ENCODE results near the gene VEGFD. TPM values are rescaled to one million over a fixed set of nuclear protein-coding genes. Genes with fewer than 3 reads are reported as not detected.

VEGFD gene, protein sequence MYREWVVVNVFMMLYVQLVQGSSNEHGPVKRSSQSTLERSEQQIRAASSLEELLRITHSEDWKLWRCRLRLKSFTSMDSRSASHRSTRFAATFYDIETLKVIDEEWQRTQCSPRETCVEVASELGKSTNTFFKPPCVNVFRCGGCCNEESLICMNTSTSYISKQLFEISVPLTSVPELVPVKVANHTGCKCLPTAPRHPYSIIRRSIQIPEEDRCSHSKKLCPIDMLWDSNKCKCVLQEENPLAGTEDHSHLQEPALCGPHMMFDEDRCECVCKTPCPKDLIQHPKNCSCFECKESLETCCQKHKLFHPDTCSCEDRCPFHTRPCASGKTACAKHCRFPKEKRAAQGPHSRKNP
- total RNA-seq (2022), result not detected in 2 replicates
- percentile 37 among the genes with signal in this experiment for Bru-seq, nascent RNA
- BruChase-seq, experiment 1, labeled RNA remaining after a 6-hour chase, result percentile 29 among the genes with signal in this experiment
- percentile 39 among the genes with signal in this experiment for BruChase-seq, experiment 2, labeled RNA remaining after a 2-hour chase
- long read RNA-seq, result 0 reads

DNA sequence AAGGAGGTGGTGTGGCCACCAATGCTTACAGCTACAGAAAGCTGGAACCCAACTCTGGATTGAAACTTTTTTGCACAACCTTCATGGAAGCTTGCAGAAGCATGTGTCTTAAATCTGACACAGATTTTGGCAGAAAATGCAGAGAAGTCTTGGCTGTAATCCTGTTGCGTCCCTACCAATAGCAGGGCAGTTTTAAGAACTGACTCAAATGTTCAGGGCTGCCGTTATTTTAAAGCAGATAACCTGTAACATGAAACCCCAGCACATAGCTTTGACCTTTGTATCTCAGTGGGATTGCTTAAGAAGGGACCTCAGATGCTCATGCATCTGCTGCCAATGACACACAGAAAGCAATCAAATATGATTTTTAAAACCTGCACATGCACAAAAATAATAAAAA lies at the start of gene VEGFD:
Gene VEGFD, minus strand, starts transcription at position 110 of the 400 bp plus-strand sequence. CDS start 467 bp downstream, outside the sequence.
- Mint-ChIP-seq H3K27ac (ENCODE audit: low read depth, unreplicated experiment) (no peak within 1 kb of the TSS), H3K4me3 (ENCODE audit: unreplicated experiment) (no peak within 1 kb of the TSS), H3K4me1 (ENCODE audit: insufficient read depth, unreplicated experiment) (no peaks in the 10 kb centered on the region), H3K36me3 (ENCODE audit: insufficient read depth, unreplicated experiment) (no peaks in the 10 kb centered on the region), H3K9me3 (ENCODE audit: unreplicated experiment) (no peaks in the 10 kb centered on the region), H3K27me3 (ENCODE audit: insufficient read depth, unreplicated experiment) (peaks cover 39% of the 10 kb centered on the region)
- ChIA-PET POLR2A (no interaction called here), CTCF (interaction anchor here (0.8 to 1.5 kb wide), 3 partner anchors 82 to 85 kb away, joined by 3 to 6 read pairs (median 3); no protein-coding TSS in a partner anchor)
- peak; percentile 70 for DNase-seq (ENCODE audit: unreplicated experiment)
- intact Hi-C loops (cut with micrococcal nuclease), result no loop called here
- TF ChIP-seq CTCF (IDR thresholded peaks at IDR 0.05; ENCODE audit: unreplicated experiment), result no peak
- BruUV-seq (replicated peaks), result no TSS peak

DNA sequence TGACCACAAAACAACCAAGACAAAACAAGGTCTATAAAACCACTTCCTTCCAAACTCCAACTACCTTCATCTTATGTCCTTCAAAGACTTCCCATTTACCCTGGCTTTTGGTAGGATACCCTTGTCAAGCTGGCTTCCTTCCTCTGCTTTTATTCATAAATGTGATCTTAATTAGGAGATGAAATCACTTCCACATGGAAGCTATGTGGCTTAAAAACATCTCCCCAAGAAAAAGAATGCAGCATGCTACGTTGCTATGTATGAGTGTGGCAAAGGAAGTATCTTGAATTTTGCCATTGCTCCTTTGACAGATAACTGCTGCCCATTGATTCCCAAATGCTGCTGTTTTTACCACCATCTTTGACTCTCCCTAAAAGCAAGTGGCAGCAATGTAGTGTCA lies 46.4 kb upstream of the VEGFD start:
- H3K27me3 Mint-ChIP-seq (ENCODE audit: insufficient read depth, unreplicated experiment), result peaks cover 59% of the 10 kb centered on the region
- no TSS peak for BruUV-seq (replicated peaks)
- H3K36me3 Mint-ChIP-seq (ENCODE audit: insufficient read depth, unreplicated experiment), result peaks cover 6% of the 10 kb centered on the region
- H3K27ac Mint-ChIP-seq (ENCODE audit: low read depth, unreplicated experiment), result no peak overlapping the region
- no peak for TF ChIP-seq CTCF (IDR thresholded peaks at IDR 0.05; ENCODE audit: unreplicated experiment)
- no peaks in the 10 kb centered on the region for H3K4me1 Mint-ChIP-seq (ENCODE audit: insufficient read depth, unreplicated experiment)
- POLR2A ChIA-PET, result no interaction called here
- intact Hi-C loops (cut with micrococcal nuclease), result no loop called here
- H3K9me3 Mint-ChIP-seq (ENCODE audit: unreplicated experiment), result no peaks in the 10 kb centered on the region
- no peak for DNase-seq (ENCODE audit: unreplicated experiment)
- no peak overlapping the region for H3K4me3 Mint-ChIP-seq (ENCODE audit: unreplicated experiment)
- CTCF ChIA-PET, result no interaction called here

DNA sequence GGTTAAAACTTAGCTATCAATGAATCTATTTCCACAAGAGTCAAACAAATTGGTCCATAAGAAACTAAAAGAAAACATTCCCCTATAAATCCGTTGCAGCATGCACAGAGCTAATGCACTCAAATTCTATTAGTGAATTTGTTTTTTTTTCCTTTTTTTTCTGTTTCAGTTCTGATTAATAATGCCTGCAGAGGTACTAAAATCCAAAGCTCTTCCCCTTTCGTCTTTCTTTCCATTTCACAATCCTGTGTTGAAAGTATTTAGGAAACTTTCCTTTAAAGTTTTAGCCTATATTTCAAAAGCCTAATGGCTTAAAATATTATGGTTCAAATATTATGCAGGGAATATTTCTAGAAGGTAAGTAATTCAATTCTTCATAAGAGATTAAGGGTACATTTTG lies 45.9 kb upstream of the VEGFD start:
- ChIA-PET POLR2A (interaction anchor here (0.6 kb wide), 1 partner anchor 12 kb away, joined by 3 read pairs; no protein-coding TSS in a partner anchor), CTCF (no interaction called here)
- H3K4me1 Mint-ChIP-seq (ENCODE audit: insufficient read depth, unreplicated experiment), result no peaks in the 10 kb centered on the region
- peaks cover 54% of the 10 kb centered on the region for H3K27me3 Mint-ChIP-seq (ENCODE audit: insufficient read depth, unreplicated experiment)
- no peak for TF ChIP-seq CTCF (IDR thresholded peaks at IDR 0.05; ENCODE audit: unreplicated experiment)
- no peaks in the 10 kb centered on the region for H3K9me3 Mint-ChIP-seq (ENCODE audit: unreplicated experiment)
- peaks cover 6% of the 10 kb centered on the region for H3K36me3 Mint-ChIP-seq (ENCODE audit: insufficient read depth, unreplicated experiment)
- H3K4me3 Mint-ChIP-seq (ENCODE audit: unreplicated experiment), result no peak overlapping the region
- intact Hi-C loops (cut with micrococcal nuclease), result no loop called here
- no peak overlapping the region for H3K27ac Mint-ChIP-seq (ENCODE audit: low read depth, unreplicated experiment)
- no TSS peak for BruUV-seq (replicated peaks)
- DNase-seq (ENCODE audit: unreplicated experiment), result no peak

DNA sequence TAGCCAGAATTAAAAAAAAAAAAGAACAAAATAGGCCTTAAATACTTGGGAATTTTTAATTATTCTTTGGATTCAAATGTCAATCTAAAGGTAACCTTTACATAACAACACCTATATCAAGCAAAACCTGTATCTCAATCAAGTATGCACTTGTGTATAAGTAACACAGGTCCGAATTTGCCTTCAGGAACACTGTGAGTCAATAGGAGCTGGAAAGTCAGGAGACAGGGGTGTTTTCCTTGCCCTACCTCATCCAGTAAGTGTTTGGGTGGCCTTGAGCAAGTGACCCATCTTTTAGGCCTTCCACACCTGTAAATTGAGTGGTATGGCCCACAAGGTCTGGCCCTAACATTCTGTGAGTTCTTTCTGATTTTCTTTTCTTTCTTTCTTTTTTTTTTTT lies 40.8 kb upstream of the VEGFD start:
- Mint-ChIP-seq H3K9me3 (ENCODE audit: unreplicated experiment) (no peaks in the 10 kb centered on the region), H3K4me3 (ENCODE audit: unreplicated experiment) (no peak overlapping the region), H3K27me3 (ENCODE audit: insufficient read depth, unreplicated experiment) (peaks cover 37% of the 10 kb centered on the region), H3K4me1 (ENCODE audit: insufficient read depth, unreplicated experiment) (no peaks in the 10 kb centered on the region), H3K36me3 (ENCODE audit: insufficient read depth, unreplicated experiment) (no peaks in the 10 kb centered on the region), H3K27ac (ENCODE audit: low read depth, unreplicated experiment) (no peak overlapping the region)
- ChIA-PET POLR2A (no interaction called here), CTCF (no interaction called here)
- no peak for TF ChIP-seq CTCF (IDR thresholded peaks at IDR 0.05; ENCODE audit: unreplicated experiment)
- no TSS peak for BruUV-seq (replicated peaks)
- intact Hi-C loops (cut with micrococcal nuclease), result no loop called here
- DNase-seq (ENCODE audit: unreplicated experiment), result no peak
